ENCODE results near the gene SEMA4A.
"Not testable (repeated sequence)": the region's sequence is repeated elsewhere in the genome, so short reads cannot be mapped to it uniquely, and the experiment has no call there.

SEMA4A gene

GRCh38 chr1:156118177-156118868 lies 35.1 kb upstream of the SEMA4A start:
- in situ Hi-C loops (cut with MboI; ENCODE audit: low sequenced_read_pairs), result no loop called here

DNA sequence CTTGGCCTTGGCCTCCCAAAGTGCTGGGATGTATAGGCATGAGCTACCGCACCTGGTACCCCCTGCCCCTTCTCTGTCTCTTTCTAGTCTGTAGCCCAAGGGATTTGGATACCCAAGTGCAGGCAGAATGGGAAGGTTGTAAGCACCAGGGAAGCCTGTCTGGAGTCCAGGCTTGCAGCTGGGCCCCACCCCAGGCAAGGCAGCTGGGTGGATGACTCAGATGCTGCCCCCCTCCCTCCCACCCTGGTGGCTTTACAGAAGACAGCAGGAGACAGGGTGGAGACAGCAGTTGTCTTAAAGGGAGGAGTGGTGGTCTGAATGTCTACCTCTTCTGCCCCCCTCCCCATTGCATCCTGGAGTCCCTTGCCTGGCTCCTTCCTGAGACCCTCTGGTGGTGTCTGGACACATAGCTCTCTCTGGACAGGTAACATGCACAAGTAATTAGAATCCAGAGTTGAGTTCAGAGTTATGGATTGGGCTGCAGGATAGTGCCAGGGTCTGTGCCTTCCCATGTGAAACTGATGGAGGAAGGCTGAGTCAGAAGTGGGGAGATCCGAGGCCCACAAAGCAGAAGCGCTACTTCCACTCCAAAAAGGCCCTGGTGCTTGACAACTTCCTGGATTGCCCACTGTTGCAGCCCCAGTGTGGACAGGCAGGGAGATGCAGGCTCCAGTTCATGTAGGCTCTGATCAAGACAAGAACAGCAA lies 33.7 kb upstream of the SEMA4A start:
- in situ Hi-C loops (cut with MboI; ENCODE audit: low sequenced_read_pairs), result no loop called here

DNA sequence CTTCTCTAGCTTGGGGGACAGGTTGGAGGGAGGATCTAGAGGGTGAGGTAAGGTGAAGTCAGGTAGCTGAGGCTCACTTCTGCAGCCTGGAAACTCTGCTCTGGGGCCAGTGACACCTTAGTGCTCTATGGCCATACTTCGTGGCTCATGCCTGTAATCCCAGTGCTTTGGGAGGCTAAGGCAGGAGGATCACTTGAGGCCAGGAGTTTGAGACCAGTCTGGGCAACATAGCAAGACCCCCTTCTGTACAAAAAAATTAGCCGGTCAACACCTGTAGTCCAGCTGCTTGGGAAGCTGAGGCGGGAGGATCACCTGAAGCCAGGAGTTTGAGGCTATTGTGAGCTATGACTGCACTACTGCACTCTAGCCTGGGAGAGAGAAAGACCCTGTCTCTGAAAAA lies 33.1 kb upstream of the SEMA4A start:
- in situ Hi-C loops (cut with MboI; ENCODE audit: low sequenced_read_pairs), result no loop called here

GRCh38 chr1:156121005-156121404 lies 32.4 kb upstream of the SEMA4A start:
- in situ Hi-C loops (cut with MboI; ENCODE audit: low sequenced_read_pairs), result not testable (repeated sequence)

DNA sequence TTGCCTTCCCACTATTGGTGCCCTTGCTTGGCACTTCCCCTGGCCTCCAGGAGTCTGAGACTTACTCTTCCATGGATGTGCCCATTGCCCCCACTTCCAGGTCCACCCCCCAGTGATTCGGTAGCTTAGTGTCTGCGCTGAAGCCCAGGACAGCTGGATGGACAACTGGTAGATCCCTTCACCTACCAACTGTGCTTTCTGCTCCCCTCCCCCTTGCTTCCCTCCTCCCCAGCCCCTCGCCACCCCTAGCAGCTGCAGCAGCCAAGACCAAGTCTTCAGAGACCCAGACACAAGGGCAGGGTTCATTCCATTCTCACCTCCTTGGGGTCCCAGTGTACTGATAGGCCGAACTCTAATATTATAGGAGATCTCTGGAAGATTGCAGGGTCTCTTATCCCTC lies 31.9 kb upstream of the SEMA4A start:
- in situ Hi-C loops (cut with MboI; ENCODE audit: low sequenced_read_pairs), result no loop called here

- in situ Hi-C loops (cut with MboI; ENCODE audit: low sequenced_read_pairs), result no loop called here
Measured at GRCh38 chr1:156122086-156122485, 31.3 kb upstream of the SEMA4A start.

DNA sequence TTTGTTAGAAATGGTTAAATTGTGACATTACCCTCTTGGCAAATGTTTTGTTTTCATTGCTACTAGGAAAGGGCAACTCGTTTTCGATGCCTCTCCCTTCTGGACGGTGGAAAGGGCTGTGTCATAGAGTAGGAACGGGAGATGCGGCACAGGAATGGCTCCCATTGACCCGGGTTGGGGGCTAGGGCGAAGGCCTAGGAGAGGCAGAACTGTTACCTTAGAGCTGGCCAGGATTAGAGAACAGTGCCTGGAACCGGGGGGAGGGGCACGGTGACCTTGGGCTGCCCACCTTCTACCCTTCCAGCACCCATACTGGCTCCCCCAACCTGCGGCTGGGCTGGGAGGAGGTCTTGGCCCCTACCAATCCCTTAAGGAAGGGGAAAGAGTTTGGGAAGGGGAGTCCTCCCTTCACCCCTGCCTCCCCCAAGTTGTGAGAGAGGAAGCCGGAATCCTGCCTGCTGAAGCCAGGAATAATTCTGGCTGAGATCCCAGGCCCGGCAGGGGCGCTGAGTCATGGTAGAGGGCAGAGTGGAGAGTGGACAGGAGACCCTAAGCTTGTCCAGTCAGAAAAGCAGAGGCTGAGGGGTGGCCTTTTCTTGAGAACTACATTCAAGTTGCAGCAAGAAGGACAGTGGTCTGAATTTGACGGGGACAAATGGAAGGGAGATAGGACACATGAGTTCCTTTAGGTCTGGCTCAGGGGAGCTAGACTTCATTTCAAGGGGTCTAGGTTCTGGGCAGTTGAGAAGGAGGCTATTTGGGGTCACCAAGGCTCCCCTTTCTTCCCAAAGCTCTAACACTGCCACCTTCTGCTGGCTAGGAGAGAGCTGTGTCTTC lies 30.6 kb upstream of the SEMA4A start:
- in situ Hi-C loops (cut with MboI; ENCODE audit: low sequenced_read_pairs), result no loop called here

DNA sequence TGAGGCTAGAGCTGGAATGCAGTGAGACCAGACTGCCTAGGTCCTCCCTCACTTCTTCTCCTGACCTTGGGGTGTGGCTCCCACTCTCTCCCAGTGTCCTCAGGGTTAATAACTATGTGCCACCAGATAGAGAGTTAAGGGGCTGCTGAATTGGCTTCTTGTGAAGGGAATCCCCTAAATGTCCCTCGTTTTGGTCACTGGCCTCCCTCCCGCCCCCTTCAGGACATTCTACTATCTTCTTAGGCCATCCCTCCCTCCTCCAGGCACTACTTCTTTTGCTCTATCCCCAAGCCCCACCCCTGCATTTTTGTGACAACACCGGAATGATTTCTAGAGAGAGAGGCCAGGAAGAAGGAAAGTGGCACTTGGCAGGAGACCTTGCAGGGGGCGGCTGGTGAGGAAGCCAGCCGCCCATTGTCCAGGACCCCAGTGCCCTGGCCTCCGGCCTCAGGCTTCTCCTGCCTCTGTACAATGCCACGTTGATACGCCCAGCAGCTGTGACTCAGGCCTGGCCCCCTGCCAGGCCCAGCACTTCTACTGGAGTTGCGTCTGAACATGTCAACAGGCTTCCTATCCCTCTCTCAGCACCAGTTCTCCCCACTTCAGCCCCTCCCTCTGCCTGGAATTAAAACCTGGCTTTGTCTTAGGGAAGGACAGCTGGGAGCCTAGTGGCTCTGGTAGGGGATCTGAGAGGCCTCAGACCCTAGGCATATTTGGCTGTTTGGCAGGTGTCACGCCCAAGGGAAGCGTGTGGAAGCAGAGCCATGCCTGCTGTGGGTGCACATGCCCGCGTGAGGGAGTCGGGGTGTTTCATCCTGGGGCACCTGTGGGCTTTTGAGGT lies 29.8 kb upstream of the SEMA4A start:
- in situ Hi-C loops (cut with MboI; ENCODE audit: low sequenced_read_pairs), result no loop called here

GRCh38 chr1:156124557-156125483 lies 28.6 kb upstream of the SEMA4A start:
- in situ Hi-C loops (cut with MboI; ENCODE audit: low sequenced_read_pairs), result no loop called here

- in situ Hi-C loops (cut with MboI; ENCODE audit: low sequenced_read_pairs), result not testable (repeated sequence)
Measured at GRCh38 chr1:156125544-156125943, 27.8 kb upstream of the SEMA4A start.

DNA sequence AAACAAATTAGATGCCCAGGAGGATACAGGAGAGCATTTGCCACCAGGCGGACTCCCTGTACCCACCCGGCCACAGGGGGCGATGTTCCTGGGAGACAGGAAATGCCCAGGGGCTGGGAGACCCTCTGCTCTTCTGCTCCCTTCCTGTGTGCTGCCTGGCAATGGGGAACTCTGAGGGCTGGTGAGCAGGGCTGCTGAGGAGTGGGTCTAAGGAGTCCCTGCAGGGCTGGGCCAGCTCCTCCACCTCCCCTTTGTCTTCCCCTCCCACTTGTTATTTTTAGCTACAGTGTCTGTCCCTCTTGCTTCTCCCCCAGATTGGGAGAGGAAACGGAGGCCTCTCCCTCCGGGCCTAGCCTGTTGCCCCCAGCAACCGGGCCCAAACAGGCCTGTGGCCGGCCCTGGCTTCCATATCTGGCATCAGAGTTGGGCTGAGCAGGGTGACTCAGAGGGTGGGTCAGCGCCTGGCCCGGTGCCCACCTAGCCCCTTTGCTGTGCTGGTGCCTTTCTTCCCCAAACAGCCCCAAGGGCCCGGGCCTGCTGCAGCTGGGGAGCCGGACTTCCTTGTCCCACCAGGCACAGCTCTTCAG lies 27.2 kb upstream of the SEMA4A start:
- in situ Hi-C loops (cut with MboI; ENCODE audit: low sequenced_read_pairs), result no loop called here

GRCh38 chr1:156126630-156127534 lies 26.5 kb upstream of the SEMA4A start:
- in situ Hi-C loops (cut with MboI; ENCODE audit: low sequenced_read_pairs), result no loop called here

DNA sequence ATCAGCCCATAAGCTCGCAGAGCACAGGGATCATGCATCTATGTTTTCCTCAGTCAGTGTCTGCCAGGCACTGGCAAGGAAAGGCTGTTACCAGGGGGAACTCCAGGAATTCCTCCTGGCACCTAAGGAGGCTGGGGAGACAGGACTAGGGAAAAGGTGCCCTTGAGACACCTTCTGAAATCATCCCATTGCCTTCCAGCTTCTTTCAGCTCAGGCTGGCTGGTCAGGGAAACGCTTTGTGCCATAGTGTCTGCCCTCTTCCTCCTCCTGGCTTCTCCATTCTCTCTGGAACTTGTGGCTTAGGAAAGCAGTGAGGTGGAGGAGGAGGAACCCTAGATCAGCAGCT lies 25.1 kb upstream of the SEMA4A start:
- in situ Hi-C loops (cut with MboI; ENCODE audit: low sequenced_read_pairs), result no loop called here

- in situ Hi-C loops (cut with MboI; ENCODE audit: low sequenced_read_pairs), result no loop called here
Measured at GRCh38 chr1:156128654-156129597, 24.5 kb upstream of the SEMA4A start.

DNA sequence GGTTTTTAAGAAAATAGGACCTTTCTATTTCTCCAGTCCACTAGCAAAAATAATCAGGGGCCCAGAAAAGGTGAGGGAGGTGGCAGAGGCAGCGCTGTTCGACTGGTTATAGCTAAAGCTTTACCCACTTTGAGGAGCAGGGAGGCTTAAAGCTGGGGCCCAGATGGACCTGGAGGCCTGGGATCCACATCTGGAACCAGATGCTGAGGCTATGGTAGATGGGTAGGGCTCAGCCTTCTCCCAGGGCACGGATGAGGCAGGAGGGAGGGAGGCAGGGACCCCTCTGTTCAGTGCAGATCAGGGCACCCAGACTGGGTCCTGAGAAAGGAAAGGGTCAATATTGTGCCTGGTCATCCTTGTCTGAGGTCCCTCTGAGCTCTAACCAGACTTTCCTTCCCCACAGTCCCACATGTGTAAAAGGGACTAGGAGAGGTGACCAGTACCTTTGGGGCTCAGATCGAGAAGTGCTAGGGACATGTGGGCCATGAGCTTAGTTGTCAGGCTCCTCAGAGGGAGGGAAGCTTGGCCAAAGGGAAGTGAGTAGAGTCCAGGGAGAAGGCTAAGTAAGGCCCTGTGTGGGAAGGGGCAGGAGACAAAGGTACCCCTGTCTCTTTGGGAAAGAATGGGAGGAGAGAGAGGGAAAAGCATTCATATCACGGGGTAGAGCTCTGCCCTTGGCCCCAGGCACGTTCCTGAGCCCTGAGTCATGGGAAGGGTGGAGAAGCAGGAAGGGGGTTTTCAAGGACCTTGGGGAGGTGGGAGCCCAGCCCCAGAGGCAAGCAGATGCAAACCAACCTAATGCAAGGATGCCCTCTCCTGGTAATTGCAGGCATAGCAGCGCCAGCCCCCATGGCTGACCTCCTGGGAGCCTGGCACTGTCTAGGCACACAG lies 23.5 kb upstream of the SEMA4A start:
- in situ Hi-C loops (cut with MboI; ENCODE audit: low sequenced_read_pairs), result loop anchor here (5.0 kb wide), 1 partner anchor 38 kb away; no protein-coding TSS in a partner anchor

GRCh38 chr1:156130578-156130942 lies 22.8 kb upstream of the SEMA4A start:
- in situ Hi-C loops (cut with MboI; ENCODE audit: low sequenced_read_pairs), result loop anchor here (5.0 kb wide), 1 partner anchor 38 kb away; no protein-coding TSS in a partner anchor

Data from HL-60/S4 treated with retinoic acid at 250 ng/mL for 4 days and 3 days (cell line).